Ishikawa (cell line): ENCODE results near the gene BMP2K.

Experiments
- CEBPB ChIP-seq: IDR thresholded peaks from 2 replicates; pipeline ENCODE4 v1.6.1; 2012
- CREB1 ChIP-seq: IDR thresholded peaks from 2 replicates; pipeline ENCODE4 v1.6.1; 2012; ENCODE audit warnings: low read depth
- EP300 ChIP-seq: IDR thresholded peaks from 2 replicates; pipeline ENCODE4 v1.6.1; 2012; ENCODE audit warnings: borderline replicate concordance
- FOXM1 ChIP-seq: IDR thresholded peaks from 2 replicates; pipeline ENCODE4 v1.6.1; 2012; ENCODE audit warnings: low read depth, borderline replicate concordance
- RAD21 ChIP-seq: IDR thresholded peaks from 2 replicates; pipeline ENCODE4 v1.6.1; 2012; ENCODE audit warnings: low read depth
- TAF1 ChIP-seq: IDR thresholded peaks from 2 replicates; pipeline ENCODE4 v1.6.1; 2012; ENCODE audit warnings: low read depth, mild to moderate bottlenecking
- TEAD4 ChIP-seq: IDR thresholded peaks from 2 replicates; pipeline ENCODE4 v1.6.1; 2012
- YY1 ChIP-seq: IDR thresholded peaks from 2 replicates; pipeline ENCODE4 v1.6.1; 2012; ENCODE audit warnings: low read depth

BMP2K gene

DNA sequence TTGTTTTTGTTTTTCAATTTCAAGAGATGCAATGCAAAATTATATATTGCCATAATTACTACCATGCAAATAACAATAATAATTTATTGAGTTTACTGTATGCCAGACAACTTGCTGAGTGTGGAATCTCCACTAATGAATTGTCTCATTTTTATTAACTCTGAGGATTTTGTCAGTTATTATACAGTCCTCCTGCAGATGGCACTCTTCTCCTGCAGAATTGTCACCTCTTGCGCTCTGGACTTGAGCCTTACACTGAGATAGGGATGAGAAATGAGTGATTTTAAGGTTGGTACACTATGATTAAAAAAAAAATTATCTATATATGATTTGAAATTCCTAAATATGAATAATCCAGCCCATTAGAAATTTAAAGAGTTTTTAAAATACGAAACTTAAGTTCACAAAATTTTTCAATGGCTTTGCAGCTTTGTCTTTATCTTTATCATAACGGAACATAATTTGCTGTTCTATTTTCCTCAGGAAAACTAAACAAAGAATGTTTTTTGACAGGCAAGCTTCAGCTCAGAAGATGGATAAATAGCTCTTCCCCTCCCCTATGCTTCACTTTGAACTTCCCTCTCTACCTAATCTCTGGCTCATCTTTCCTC, 175.8 kb downstream of the BMP2K start:
- TF ChIP-seq EP300 (no peak), RAD21 (peak; percentile 91), CEBPB (no peak)

DNA sequence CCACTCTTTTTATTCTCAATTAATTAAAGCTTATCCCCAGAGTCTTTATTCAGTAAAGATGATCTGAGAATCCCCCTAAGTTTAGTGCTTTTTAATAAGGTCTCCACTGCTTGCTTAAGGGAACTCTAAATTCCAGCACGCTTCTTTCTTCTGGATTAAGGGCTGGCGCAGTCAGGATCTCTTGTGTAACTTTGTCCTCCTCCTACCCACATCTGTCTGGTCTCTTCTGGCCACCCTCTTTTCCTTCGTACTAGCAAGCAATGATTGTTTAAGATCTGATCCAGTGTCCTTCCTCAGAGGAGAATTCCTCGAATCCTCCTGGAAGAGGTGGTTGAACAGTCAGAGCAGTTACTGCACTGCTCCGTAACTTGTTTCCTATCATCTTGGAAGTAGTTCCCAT, 177.1 kb downstream of the BMP2K start:
- TF ChIP-seq FOXM1 (no peak), YY1 (no peak)

- no peak for TF ChIP-seq TEAD4
- TF ChIP-seq RAD21: peak; percentile 83
Observed at GRCh38 chr4:78953769-78954666, 177.9 kb downstream of the BMP2K start.

DNA sequence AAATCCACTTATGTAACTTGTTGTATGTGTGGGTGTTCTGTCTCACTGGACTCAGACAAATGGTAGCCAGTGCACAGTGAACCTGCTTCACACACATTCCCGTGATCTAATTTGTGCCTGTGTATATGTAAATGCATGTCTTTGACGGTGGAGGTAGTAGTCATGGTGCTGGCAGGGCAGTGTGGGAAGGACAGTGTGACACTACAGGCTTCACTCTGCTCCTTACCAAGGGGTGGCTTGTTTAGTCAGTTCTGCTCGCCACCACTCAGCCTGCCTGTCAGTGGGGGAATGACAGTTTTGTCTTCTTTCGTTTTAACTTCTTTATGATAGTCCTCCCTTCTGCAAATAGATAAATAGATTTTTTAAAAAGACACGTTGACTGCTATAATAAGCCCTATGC, 180.8 kb downstream of the BMP2K start:
- TF ChIP-seq RAD21: no peak
- no peak for TF ChIP-seq TAF1
- no peak for TF ChIP-seq FOXM1

DNA sequence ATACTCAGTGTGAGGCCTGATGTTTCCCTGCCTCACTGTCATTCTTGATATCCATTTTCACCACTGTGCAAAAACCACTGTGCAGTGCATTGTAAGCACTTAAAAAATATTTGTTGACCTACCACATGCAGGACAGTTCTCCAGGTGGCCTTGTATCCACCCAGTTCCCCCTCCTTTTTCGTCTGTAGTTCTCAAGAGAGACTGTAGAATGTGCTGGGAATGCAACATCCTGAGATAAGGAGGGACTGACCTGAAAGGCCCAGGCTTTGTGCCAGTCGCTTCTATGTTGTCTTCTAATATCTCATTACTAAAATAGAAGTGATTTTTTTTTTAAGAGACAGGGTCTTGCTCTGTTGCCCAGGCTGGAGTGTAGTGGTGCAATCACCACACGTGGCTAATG, 184.8 kb downstream of the BMP2K start:
- no peak for TF ChIP-seq FOXM1
- TF ChIP-seq RAD21: no peak
- TF ChIP-seq TAF1: no peak
- no peak for TF ChIP-seq YY1
- no peak for TF ChIP-seq CREB1
